Measurements from ENCODE around the gene CSRP3.

Gene CSRP3

GRCh38 chr11:19176629-19177186 lies 25.1 kb downstream of the CSRP3 start:
- Histone ChIP-seq H2BK5ac (ENCODE audit: low read depth, low read length, poor library complexity, severe bottlenecking) (no peak overlapping the region), H4K91ac (ENCODE audit: low read length) (no peak overlapping the region), H3K4me1 (ENCODE audit: control insufficient read depth, insufficient read depth, low read depth, low read length) (no peaks in the 10 kb centered on the region), H3K4me2 (ENCODE audit: low read length, poor library complexity, severe bottlenecking) (no peak overlapping the region), H3K14ac (ENCODE audit: low read length in 2 of 2) (no peak overlapping the region), H3K27ac (ENCODE audit: low read length, poor library complexity, severe bottlenecking) (no peak overlapping the region), H3K79me1 (replicated peaks; ENCODE audit: low read length, poor library complexity, severe bottlenecking) (no peaks in the 10 kb centered on the region), H2BK12ac (ENCODE audit: low read length in 2 of 2) (no peak overlapping the region), H3K27me3 (ENCODE audit: control insufficient read depth in 1 of 2, insufficient read depth in 1 of 2, low read length in 2 of 2) (no peaks in the 10 kb centered on the region), H2BK15ac (ENCODE audit: low read depth, poor library complexity, severe bottlenecking) (no peak overlapping the region), H2AFZ (ENCODE audit: low read depth, low read length) (no peak overlapping the region), H3K9me3 (ENCODE audit: control insufficient read depth, low read length) (no peaks in the 10 kb centered on the region), H3K4ac (ENCODE audit: low read depth in 1 of 2, low read length in 2 of 2) (no peak overlapping the region), H3K23ac (ENCODE audit: low read length in 2 of 2) (no peak overlapping the region), H3K4me3 (ENCODE audit: insufficient read depth in 1 of 2, low read depth in 1 of 2, low read length in 2 of 2) (no peak overlapping the region), H2BK120ac (ENCODE audit: low read depth, low read length) (no peak overlapping the region), H3K36me3 (ENCODE audit: control insufficient read depth in 1 of 2, insufficient read depth in 2 of 2, low read depth in 1 of 2, low read length in 2 of 2) (peaks cover 6 to 45% of the 10 kb centered on the region in 2 experiments), H3K18ac (ENCODE audit: low read depth in 1 of 2, low read length in 2 of 2) (no peak overlapping the region), H3K9ac (ENCODE audit: low read length) (no peak overlapping the region), H2AK5ac (ENCODE audit: low read length, severe bottlenecking) (no peak overlapping the region), H4K8ac (ENCODE audit: low read length) (no peak overlapping the region)
- no peak for DNase-seq
- WGBS = 90% methylated on average over 1 of the region's 2 CpGs

GRCh38 chr11:19173964-19174638 lies 27.7 kb downstream of the CSRP3 start:
- DNase-seq = no peak
- 98% methylated on average over 7 of the region's 7 CpGs for WGBS
- Histone ChIP-seq H3K23ac (ENCODE audit: low read length in 2 of 2) (no peak overlapping the region), H3K36me3 (ENCODE audit: control insufficient read depth in 1 of 2, insufficient read depth in 2 of 2, low read depth in 1 of 2, low read length in 2 of 2) (peaks cover 6 to 54% of the 10 kb centered on the region in 2 experiments), H3K27me3 (ENCODE audit: control insufficient read depth in 1 of 2, insufficient read depth in 1 of 2, low read length in 2 of 2) (no peaks in the 10 kb centered on the region), H4K8ac (ENCODE audit: low read length) (no peak overlapping the region), H3K4me3 (ENCODE audit: insufficient read depth in 1 of 2, low read depth in 1 of 2, low read length in 2 of 2) (no peak overlapping the region), H2BK12ac (ENCODE audit: low read length in 2 of 2) (no peak overlapping the region), H3K79me1 (replicated peaks; ENCODE audit: low read length, poor library complexity, severe bottlenecking) (no peaks in the 10 kb centered on the region), H2BK120ac (ENCODE audit: low read depth, low read length) (no peak overlapping the region), H4K91ac (ENCODE audit: low read length) (no peak overlapping the region), H3K4me1 (ENCODE audit: control insufficient read depth, insufficient read depth, low read depth, low read length) (no peaks in the 10 kb centered on the region), H2BK15ac (ENCODE audit: low read depth, poor library complexity, severe bottlenecking) (no peak overlapping the region), H3K14ac (ENCODE audit: low read length in 2 of 2) (no peak overlapping the region), H3K27ac (ENCODE audit: low read length, poor library complexity, severe bottlenecking) (no peak overlapping the region), H2AFZ (ENCODE audit: low read depth, low read length) (no peak overlapping the region), H2BK5ac (ENCODE audit: low read depth, low read length, poor library complexity, severe bottlenecking) (no peak overlapping the region), H3K18ac (ENCODE audit: low read depth in 1 of 2, low read length in 2 of 2) (no peak overlapping the region), H2AK5ac (ENCODE audit: low read length, severe bottlenecking) (no peak overlapping the region), H3K4me2 (ENCODE audit: low read length, poor library complexity, severe bottlenecking) (no peak overlapping the region), H3K9me3 (ENCODE audit: control insufficient read depth, low read length) (no peaks in the 10 kb centered on the region), H3K9ac (ENCODE audit: low read length) (no peak overlapping the region), H3K4ac (ENCODE audit: low read depth in 1 of 2, low read length in 2 of 2) (no peak overlapping the region)

- Histone ChIP-seq H2BK15ac (ENCODE audit: low read depth, poor library complexity, severe bottlenecking) (no peak overlapping the region), H2BK12ac (ENCODE audit: low read length in 2 of 2) (no peak overlapping the region), H3K27me3 (ENCODE audit: control insufficient read depth in 1 of 2, insufficient read depth in 1 of 2, low read length in 2 of 2) (no peaks in the 10 kb centered on the region), H3K18ac (ENCODE audit: low read depth in 1 of 2, low read length in 2 of 2) (no peak overlapping the region), H3K9ac (ENCODE audit: low read length) (no peak overlapping the region), H3K4ac (ENCODE audit: low read depth in 1 of 2, low read length in 2 of 2) (no peak overlapping the region), H3K79me1 (replicated peaks; ENCODE audit: low read length, poor library complexity, severe bottlenecking) (no peaks in the 10 kb centered on the region), H3K4me2 (ENCODE audit: low read length, poor library complexity, severe bottlenecking) (no peak overlapping the region), H3K4me3 (ENCODE audit: insufficient read depth in 1 of 2, low read depth in 1 of 2, low read length in 2 of 2) (no peak overlapping the region), H2AK5ac (ENCODE audit: low read length, severe bottlenecking) (no peak overlapping the region), H3K36me3 (ENCODE audit: control insufficient read depth in 1 of 2, insufficient read depth in 2 of 2, low read depth in 1 of 2, low read length in 2 of 2) (peaks cover 6 to 64% of the 10 kb centered on the region in 2 experiments), H3K27ac (ENCODE audit: low read length, poor library complexity, severe bottlenecking) (no peak overlapping the region), H4K91ac (ENCODE audit: low read length) (no peak overlapping the region), H3K9me3 (ENCODE audit: control insufficient read depth, low read length) (no peaks in the 10 kb centered on the region), H2AFZ (ENCODE audit: low read depth, low read length) (no peak overlapping the region), H3K14ac (ENCODE audit: low read length in 2 of 2) (no peak overlapping the region), H2BK120ac (ENCODE audit: low read depth, low read length) (no peak overlapping the region), H2BK5ac (ENCODE audit: low read depth, low read length, poor library complexity, severe bottlenecking) (no peak overlapping the region), H3K23ac (ENCODE audit: low read length in 2 of 2) (no peak overlapping the region), H3K4me1 (ENCODE audit: control insufficient read depth, insufficient read depth, low read depth, low read length) (no peaks in the 10 kb centered on the region), H4K8ac (ENCODE audit: low read length) (no peak overlapping the region)
- WGBS = 94% methylated on average over 9 of the region's 9 CpGs
- no peak for DNase-seq
These were observed 28.6 kb downstream of the CSRP3 start for GRCh38 chr11:19173004-19173689.

- H2AK5ac ChIP-seq (ENCODE audit: low read length, severe bottlenecking) = no peak overlapping the region
- H3K4me3 ChIP-seq (ENCODE audit: insufficient read depth in 1 of 2, low read depth in 1 of 2, low read length in 2 of 2) = no peak overlapping the region
- no peak overlapping the region for H2BK12ac ChIP-seq (ENCODE audit: low read length in 2 of 2)
- H2BK15ac ChIP-seq (ENCODE audit: low read depth, poor library complexity, severe bottlenecking) = no peak overlapping the region
- no peak for DNase-seq
- no peak overlapping the region for H3K18ac ChIP-seq (ENCODE audit: low read depth in 1 of 2, low read length in 2 of 2)
- H3K79me1 ChIP-seq (replicated peaks; ENCODE audit: low read length, poor library complexity, severe bottlenecking) = no peaks in the 10 kb centered on the region
- H3K27ac ChIP-seq (ENCODE audit: low read length, poor library complexity, severe bottlenecking) = no peak overlapping the region
- H3K4me1 ChIP-seq (ENCODE audit: control insufficient read depth, insufficient read depth, low read depth, low read length) = no peaks in the 10 kb centered on the region
- no peak overlapping the region for H2BK120ac ChIP-seq (ENCODE audit: low read depth, low read length)
- H3K14ac ChIP-seq (ENCODE audit: low read length in 2 of 2) = no peak overlapping the region
- no peak overlapping the region for H2AFZ ChIP-seq (ENCODE audit: low read depth, low read length)
- H3K9ac ChIP-seq (ENCODE audit: low read length) = no peak overlapping the region
- H3K27me3 ChIP-seq (ENCODE audit: control insufficient read depth in 1 of 2, insufficient read depth in 1 of 2, low read length in 2 of 2) = no peaks in the 10 kb centered on the region
- WGBS = 96% methylated on average over 2 of the region's 2 CpGs
- no peaks in the 10 kb centered on the region for H3K9me3 ChIP-seq (ENCODE audit: control insufficient read depth, low read length)
- no peak overlapping the region for H2BK5ac ChIP-seq (ENCODE audit: low read depth, low read length, poor library complexity, severe bottlenecking)
- no peak overlapping the region for H3K23ac ChIP-seq (ENCODE audit: low read length in 2 of 2)
- H3K4ac ChIP-seq (ENCODE audit: low read depth in 1 of 2, low read length in 2 of 2) = no peak overlapping the region
- H4K8ac ChIP-seq (ENCODE audit: low read length) = no peak overlapping the region
- no peak overlapping the region for H3K4me2 ChIP-seq (ENCODE audit: low read length, poor library complexity, severe bottlenecking)
- peaks cover 8 to 71% of the 10 kb centered on the region in 2 experiments for H3K36me3 ChIP-seq (ENCODE audit: control insufficient read depth in 1 of 2, insufficient read depth in 2 of 2, low read depth in 1 of 2, low read length in 2 of 2)
- no peak overlapping the region for H4K91ac ChIP-seq (ENCODE audit: low read length)
These were observed 33.7 kb downstream of the CSRP3 start for GRCh38 chr11:19168090-19168489.

Measured in mesenchymal stem cell (in vitro differentiated cells and primary cell).